H1 (cell line): ENCODE data around the gene TLCD3A. TPM values are rescaled to one million over a fixed set of nuclear protein-coding genes. Genes with fewer than 3 reads are reported as not detected.

Experiments
- CTCF ChIA-PET: fragments of 300-600 bp; sonication (Branson Sonifier 250); formaldehyde crosslinking; loops from one replicate; lab custom pipeline; 2021; ENCODE audit not compliant: partially characterized antibody; lab: Charles Lee
- POLR2A ChIA-PET: fragments of 300-600 bp; sonication (Branson Sonifier 250); formaldehyde crosslinking; loops from one replicate; lab custom pipeline; 2021; ENCODE audit warnings: inconsistent platforms; ENCODE audit not compliant: partially characterized antibody; lab: Charles Lee
- DNase-seq, 2 experiments: peaks; one replicate each; pipeline versions ENCODE4 v3.0.0 to v3.0.0-alpha.2; 2010 to 2022; ENCODE audit warnings: low spot score in 2 of 2, low read depth in 1 of 2, mixed read lengths in 1 of 2
- FAIRE-seq: peaks from 2 replicates; lab custom pipeline; 2011; peaks lifted over from hg19 to GRCh38; lab: Jason Lieb, UNC
- H2AFZ ChIP-seq: 2 replicates; pipeline ENCODE4 v1.8.1; 2012; ENCODE audit warnings: low read length, inconsistent platforms
- H2AK5ac ChIP-seq: 2 replicates; pipeline ENCODE4 v1.6.1; 2013; ENCODE audit warnings: low read depth, low read length
- H2BK120ac ChIP-seq: replicated peaks from 2 replicates; pipeline ENCODE3; 2013; ENCODE audit warnings: low read depth, low read length, inconsistent platforms
- H2BK12ac ChIP-seq: 2 replicates; pipeline ENCODE4 v1.6.1; 2013; ENCODE audit warnings: low read depth, low read length
- H2BK15ac ChIP-seq: 2 replicates; pipeline ENCODE4 v1.6.1; 2013; ENCODE audit warnings: low read length
- H2BK20ac ChIP-seq: 2 replicates; pipeline ENCODE4 v1.6.1; 2013; ENCODE audit warnings: low read length
- H2BK5ac ChIP-seq: 2 replicates; pipeline ENCODE4 v1.6.1; 2013; ENCODE audit warnings: low read depth, low read length
- H3K14ac ChIP-seq: 2 replicates; pipeline ENCODE4 v1.6.1; 2013; ENCODE audit warnings: inconsistent platforms; ENCODE audit not compliant: insufficient read length
- H3K18ac ChIP-seq: 2 replicates; pipeline ENCODE4 v1.6.1; 2013; ENCODE audit warnings: low read length; ENCODE audit errors: extremely low read depth
- H3K23ac ChIP-seq: 2 replicates; pipeline ENCODE4 v1.6.1; 2013; ENCODE audit warnings: inconsistent platforms; ENCODE audit not compliant: insufficient read length
- H3K23me2 ChIP-seq: 2 replicates; pipeline ENCODE4 v1.6.1; 2013; ENCODE audit warnings: low read depth, low read length
- H3K27ac ChIP-seq: 2 replicates; pipeline ENCODE4 v1.6.1; 2011; ENCODE audit warnings: low read depth, low read length, inconsistent platforms
- H3K27me3 ChIP-seq, 4 experiments: replicated peaks in 1 of 4; 1 replicate in 1 of 4; 2 replicates in 3 of 4; pipeline versions ENCODE4 v1.6.1 to v1.8.1; 2011 to 2013; ENCODE audit warnings: low read length in 3 of 4, mild to moderate bottlenecking in 3 of 4, inconsistent platforms in 2 of 4, mixed read lengths in 2 of 4, moderate library complexity in 1 of 4; ENCODE audit not compliant: control insufficient read depth in 3 of 4, insufficient read depth in 3 of 4; ENCODE audit errors: extremely low read depth in 1 of 4
- H3K36me3 ChIP-seq, 4 experiments: 2 replicates each; pipeline versions ENCODE4 v1.6.1 to v1.8.1; 2011 to 2013; ENCODE audit warnings: mild to moderate bottlenecking in 4 of 4, low read length in 3 of 4, moderate library complexity in 2 of 4, control low read depth in 1 of 4, inconsistent platforms in 1 of 4; ENCODE audit not compliant: insufficient read depth in 4 of 4, control insufficient read depth in 2 of 4
- H3K4ac ChIP-seq: replicated peaks from 2 replicates; pipeline ENCODE3; 2013; ENCODE audit warnings: low read length, low read depth, mixed read lengths, inconsistent platforms; ENCODE audit not compliant: insufficient read length
- H3K4me1 ChIP-seq, 4 experiments: replicated peaks in 1 of 4; 1 replicate in 1 of 4; 2 replicates in 3 of 4; pipeline versions ENCODE4 v1.6.1 to v1.8.1; 2011 to 2013; ENCODE audit warnings: low read length in 3 of 4, inconsistent platforms in 2 of 4, mixed read lengths in 1 of 4; ENCODE audit not compliant: insufficient read depth in 4 of 4, control insufficient read depth in 3 of 4
- H3K4me2 ChIP-seq, 2 experiments: 2 replicates each; pipeline versions ENCODE4 v1.6.1 to v1.8.1; 2011 to 2013; ENCODE audit warnings: low read depth in 2 of 2, low read length in 2 of 2, control low read depth in 1 of 2, inconsistent platforms in 1 of 2, mild to moderate bottlenecking in 1 of 2; ENCODE audit not compliant: insufficient read depth in 1 of 2
- H3K4me3 ChIP-seq, 4 experiments: fragments of 200-600, 300-600 bp in 1 of 4; sonication (generic), shearing (Covaris generic), sonication (Bioruptor Twin) in 1 of 4; 2 replicates each; pipeline versions ENCODE4 v1.5.1 to v1.8.1; 2011 to 2016; ENCODE audit warnings: low read length in 4 of 4, low read depth in 3 of 4, control low read depth in 2 of 4, inconsistent platforms in 2 of 4, mild to moderate bottlenecking in 2 of 4, mixed read lengths in 1 of 4, moderate library complexity in 1 of 4; ENCODE audit not compliant: insufficient read depth in 2 of 4; ENCODE audit errors: extremely low read depth in 1 of 4
- H3K56ac ChIP-seq: replicated peaks from 2 replicates; pipeline ENCODE3; 2013; ENCODE audit warnings: low read depth, mild to moderate bottlenecking, mixed read lengths, low read length, inconsistent platforms; ENCODE audit not compliant: insufficient read length
- H3K79me1 ChIP-seq: 2 replicates; pipeline ENCODE4 v1.6.1; 2013; ENCODE audit warnings: low read depth, low read length, control low read depth
- H3K79me2 ChIP-seq, 2 experiments: 2 replicates each; pipeline versions ENCODE4 v1.6.1 to v1.8.1; 2012 to 2013; ENCODE audit warnings: low read length in 2 of 2, mild to moderate bottlenecking in 2 of 2, inconsistent platforms in 1 of 2; ENCODE audit not compliant: insufficient read depth in 2 of 2, control insufficient read depth in 1 of 2
- H3K9ac ChIP-seq, 4 experiments: replicated peaks in 1 of 4; 1 replicate in 1 of 4; 2 replicates in 3 of 4; pipeline versions ENCODE4 v1.6.1 to v1.8.1; 2011 to 2013; ENCODE audit warnings: low read depth in 3 of 4, low read length in 3 of 4, control low read depth in 2 of 4, mild to moderate bottlenecking in 2 of 4, moderate library complexity in 2 of 4, inconsistent platforms in 1 of 4; ENCODE audit errors: extremely low read depth in 1 of 4
- H3K9me3 ChIP-seq, 2 experiments: 2 replicates each; pipeline versions ENCODE4 v1.6.1 to v1.8.1; 2012 to 2013; ENCODE audit warnings: mild to moderate bottlenecking in 2 of 2, moderate library complexity in 2 of 2, control low read depth in 1 of 2, inconsistent platforms in 1 of 2, low read depth in 1 of 2, low read length in 1 of 2, mixed read lengths in 1 of 2; ENCODE audit not compliant: insufficient read depth in 2 of 2
- H4K20me1 ChIP-seq, 2 experiments: replicated peaks in 1 of 2; 2 replicates each; pipeline versions ENCODE3 to v1.8.1; 2011 to 2013; ENCODE audit warnings: inconsistent platforms in 2 of 2, low read length in 2 of 2, mild to moderate bottlenecking in 1 of 2; ENCODE audit not compliant: insufficient read depth in 2 of 2, control insufficient read depth in 1 of 2
- H4K5ac ChIP-seq: 2 replicates; pipeline ENCODE4 v1.6.1; 2013; ENCODE audit warnings: low read length, low read depth, mixed read lengths, inconsistent platforms; ENCODE audit not compliant: insufficient read length
- H4K8ac ChIP-seq: 2 replicates; pipeline ENCODE4 v1.8.0; 2013; ENCODE audit warnings: mild to moderate bottlenecking, moderate library complexity, low read length, inconsistent platforms; ENCODE audit not compliant: insufficient read depth; ENCODE audit errors: extremely low read depth
- H4K91ac ChIP-seq: replicated peaks from 2 replicates; pipeline ENCODE3; 2013; ENCODE audit warnings: low read length, mixed read lengths, inconsistent platforms; ENCODE audit not compliant: insufficient read length
- ATF3 ChIP-seq: IDR thresholded peaks from 2 replicates; pipeline ENCODE4 v1.6.1; 2011; ENCODE audit warnings: low read depth, mild to moderate bottlenecking, low read length; ENCODE audit not compliant: insufficient read depth
- JUND ChIP-seq: IDR thresholded peaks from 2 replicates; pipeline ENCODE4 v1.6.1; 2011; ENCODE audit warnings: mild to moderate bottlenecking, improper control_type of control experiment, low read length
- MAX ChIP-seq: IDR thresholded peaks from 2 replicates; pipeline ENCODE4 v1.6.1; 2012; ENCODE audit warnings: inconsistent platforms
- POLR2A ChIP-seq, 2 experiments: IDR thresholded peaks; 1 replicate in 1 of 2; 2 replicates in 1 of 2; pipeline ENCODE4 v1.6.1; 2011; ENCODE audit warnings: low read depth in 2 of 2, low read length in 2 of 2, mild to moderate bottlenecking in 2 of 2; ENCODE audit errors: control extremely low read depth in 1 of 2
- SP1 ChIP-seq: IDR thresholded peaks from 2 replicates; pipeline ENCODE4 v1.6.1; 2011; ENCODE audit warnings: low read depth, low read length
- SUZ12 ChIP-seq: fragments of 200-600 bp; sonication (generic); IDR thresholded peaks from 2 replicates; pipeline ENCODE4 v1.6.1; 2012; ENCODE audit warnings: mild to moderate bottlenecking, inconsistent platforms, low read length, moderate library complexity, mixed read lengths
- TAF7 ChIP-seq: optimal IDR thresholded peaks from 2 replicates; pipeline ENCODE3; 2011; ENCODE audit warnings: low read depth, mild to moderate bottlenecking, inconsistent platforms, low read length, moderate library complexity, borderline replicate concordance
- TBP ChIP-seq: IDR thresholded peaks from 2 replicates; pipeline ENCODE4 v1.6.1; 2011; ENCODE audit warnings: low read depth, low read length, improper control_type of control experiment
- TEAD4 ChIP-seq: IDR thresholded peaks from 2 replicates; pipeline ENCODE4 v1.6.1; 2012; ENCODE audit warnings: low read depth, low read length, inconsistent platforms, mixed read lengths
- WGBS, 2 experiments: shearing (Covaris generic) in 1 of 2; methylation state at CpG; one replicate each; pipeline versions ENCODE4 v1.1.6 to v1.1.7; 2013 to 2015; ENCODE audit warnings: low lambda C conversion rate in 2 of 2, mixed read lengths in 2 of 2, inconsistent platforms in 1 of 2, low coverage in 1 of 2, missing lambda C conversion rate in 1 of 2; ENCODE audit not compliant: insufficient replicate concordance in 2 of 2, insufficient coverage in 1 of 2, insufficient read length in 1 of 2; ENCODE audit errors: extremely low coverage in 1 of 2, missing lambda C conversion rate in 1 of 2; 5-methylcytosine and 5-hydroxymethylcytosine counted together
- polyA plus RNA-seq, 7 experiments: library from polyadenylated mRNA; depleted of rRNA in 3 of 7; stranded (reverse) in 5 of 7; unstranded in 2 of 7; fragments of >200 nt in 5 of 7; fragments of 200-250 nt in 2 of 7; gene quantifications; 1 replicate in 5 of 7; 2 replicates in 1 of 7; 4 replicates in 1 of 7; pipeline versions ENCODE4 v1.2.1 to v1.2.3, GENCODE V29; 2011 to 2013; ENCODE audit warnings: missing spikeins in 2 of 7, mixed read lengths in 2 of 7
- total RNA-seq: library from RNA; stranded (reverse); fragmentation: NEBNext Ultra II Directional; extraction: Animal tissue kit (Norgen Biotek cat#: 25700); gene quantifications from 2 replicates; pipeline ENCODE4 v1.2.1, GENCODE V29; 2021

TLCD3A gene
- total and polyA plus RNA-seq, 2 of the 8 experiments (the other 6 are each of a cell fraction or from before 2014, with no cell fraction given): 26.1 to 48.8 TPM

DNA sequence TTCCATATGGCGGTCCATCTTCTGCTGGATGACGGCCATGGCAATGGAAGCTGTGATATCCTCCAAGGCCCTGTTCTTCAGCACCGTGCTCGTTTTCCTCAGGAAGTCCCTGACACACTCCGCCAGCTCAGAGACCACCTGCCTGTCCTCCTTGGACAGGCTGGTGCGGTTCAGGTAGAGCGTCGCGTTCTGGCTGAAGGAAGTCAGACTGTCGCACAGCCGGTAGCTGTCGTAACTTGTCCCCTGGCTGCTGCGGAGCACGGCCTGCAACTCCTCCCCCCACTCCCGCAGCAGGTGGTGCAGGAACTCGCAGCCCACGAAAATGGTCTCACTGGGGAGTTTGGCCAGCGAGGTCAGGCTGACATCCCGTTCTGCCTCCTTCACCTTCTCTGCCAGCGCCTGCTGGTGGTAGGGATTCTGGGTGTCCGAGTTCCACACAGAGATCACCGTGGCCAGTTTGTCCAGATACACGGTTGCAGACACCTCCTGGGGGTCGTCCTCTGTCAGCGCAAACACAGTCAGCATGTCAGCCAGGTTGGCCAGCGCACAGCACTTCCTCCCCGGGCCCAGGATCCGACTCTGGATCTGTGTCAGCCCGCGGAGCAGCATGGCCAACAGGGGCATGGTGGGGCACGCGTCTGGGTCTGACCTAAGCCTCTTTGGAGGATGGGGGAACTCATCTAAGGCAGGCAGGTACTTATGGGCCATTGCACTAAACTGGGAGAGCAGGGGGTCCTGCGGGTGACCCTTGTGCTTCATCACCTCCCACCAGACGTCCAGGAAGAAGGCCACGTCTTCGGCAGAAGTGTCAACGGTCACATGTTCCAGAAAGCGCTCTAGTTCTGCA lies 14.6 kb downstream of the TLCD3A start:
- H3K56ac ChIP-seq: no peak overlapping the region
- no peak overlapping the region for H2BK12ac ChIP-seq
- H3K79me1 ChIP-seq: peaks cover 22% of the 10 kb centered on the region
- no peak overlapping the region for H3K23ac ChIP-seq
- H3K9me3 ChIP-seq: peaks cover 4 to 7% of the 10 kb centered on the region in 2 experiments; a peak in 2 of 4 replicates
- peaks cover 3 to 47% of the 10 kb centered on the region in 2 experiments; a peak in 3 of 4 replicates for H3K79me2 ChIP-seq
- no peaks in the 10 kb centered on the region for H3K27me3 ChIP-seq
- no peak overlapping the region for H4K5ac ChIP-seq
- no peak overlapping the region; the same call in 1 of the 2 replicates for H4K8ac ChIP-seq
- no peak overlapping the region for H3K14ac ChIP-seq
- H3K36me3 ChIP-seq: peaks cover 30 to 69% (median 42%) of the 10 kb centered on the region in 4 experiments
- no peak for TF ChIP-seq JUND
- no peak for TF ChIP-seq SP1
- no peak for TF ChIP-seq SUZ12
- no peak for TF ChIP-seq POLR2A (IDR thresholded peaks at IDR 0.05; ENCODE audit: control extremely low read depth in 1 of 2, low read depth in 2 of 2, low read length in 2 of 2)
- no peak for TF ChIP-seq MAX
- no peak for TF ChIP-seq TAF7
- TF ChIP-seq TBP: no peak
- TF ChIP-seq ATF3: no peak
- TF ChIP-seq TEAD4: no peak
- TF ChIP-seq, all 59 proteins: peak for 0
- H2BK15ac ChIP-seq: no peak overlapping the region
- no peak overlapping the region for H2AK5ac ChIP-seq
- no peak overlapping the region for H3K4me2 ChIP-seq
- no peak overlapping the region for H4K91ac ChIP-seq
- H3K4ac ChIP-seq: no peak overlapping the region
- no peak overlapping the region; the same call in 1 of the 2 replicates for H2BK5ac ChIP-seq
- no peak overlapping the region for H3K9ac ChIP-seq
- CTCF ChIA-PET: interaction anchor here (1.0 kb wide), 1 partner anchor 28 kb away, joined by 3 read pairs; no protein-coding TSS in a partner anchor
- H4K20me1 ChIP-seq: peaks cover 3 to 37% of the 10 kb centered on the region in 2 experiments
- H3K4me3 ChIP-seq: no peak overlapping the region
- H2BK120ac ChIP-seq: no peak overlapping the region
- no peak overlapping the region for H2BK20ac ChIP-seq
- peaks cover 0 to 8% (median 3%) of the 10 kb centered on the region in 4 experiments; a peak in 4 of 7 replicates for H3K4me1 ChIP-seq
- H3K23me2 ChIP-seq: peaks cover 8% of the 10 kb centered on the region
- 97% methylated on average over 35 of the region's 38 CpGs; no CpG with 5 or more reads in 1 of the 2 experiments for WGBS, 2 experiments
- H2AFZ ChIP-seq: no peak overlapping the region
- FAIRE-seq: no peak
- no peak overlapping the region for H3K27ac ChIP-seq
- DNase-seq: no peak
- H3K18ac ChIP-seq: no peak overlapping the region
- POLR2A ChIA-PET: interaction anchor here (0.7 to 3.9 kb wide), 4 partner anchors 10 to 18 kb away, joined by 3 to 15 read pairs (median 6); no protein-coding TSS in a partner anchor
